GM21526 (cell line): ENCODE measurements around the gene ZBTB7B.
"Not testable (repeated sequence)": the region's sequence is repeated elsewhere in the genome, so short reads cannot be mapped to it uniquely, and the experiment has no call there.

Experiments used
- ATAC-seq: cut with Tn5 transposase; IDR thresholded peaks from one replicate; pipeline ENCODE4 v1.9.1; 2021; ENCODE audit warnings: moderate library complexity; ENCODE audit not compliant: unreplicated experiment, low FRiP score

The ZBTB7B gene

GRCh38 chr1:154967331-154967950 lies 35.2 kb upstream of the ZBTB7B start:
- ATAC-seq, result no peak

GRCh38 chr1:154968731-154969130 lies 33.9 kb upstream of the ZBTB7B start:
- no peak for ATAC-seq

- no peak for ATAC-seq
Measured at GRCh38 chr1:154969246-154969645, 33.4 kb upstream of the ZBTB7B start.

GRCh38 chr1:154969860-154970452 lies 32.6 kb upstream of the ZBTB7B start:
- ATAC-seq, result no peak

- ATAC-seq, result no peak
Measured at GRCh38 chr1:154970631-154971340, 31.8 kb upstream of the ZBTB7B start, which contains the start of gene SHC1. TSS of gene SHC1 (minus strand) at chr1:154970747. CDS start at chr1:154970526, 221 bp downstream.

GRCh38 chr1:154971341-154971998 lies 31.1 kb upstream of the ZBTB7B start:
- no peak for ATAC-seq

- ATAC-seq, result no peak
Measured at GRCh38 chr1:154972213-154972516, 30.4 kb upstream of the ZBTB7B start.

GRCh38 chr1:154972517-154973343 lies 29.9 kb upstream of the ZBTB7B start:
- ATAC-seq, result no peak

GRCh38 chr1:154973344-154974101 lies 29.1 kb upstream of the ZBTB7B start:
- ATAC-seq, result peak; percentile 26

GRCh38 chr1:154974102-154974807 lies 28.3 kb upstream of the ZBTB7B start, which contains the start of gene CKS1B:
TSS of gene CKS1B (plus strand) at chr1:154974681. CDS start at chr1:154974746, 65 bp downstream.
- ATAC-seq, result peak; percentile 74

GRCh38 chr1:154974808-154975408 lies 27.7 kb upstream of the ZBTB7B start:
- ATAC-seq, result peak; percentile 38

- ATAC-seq, result no peak
Measured at GRCh38 chr1:154975409-154976059, 27.1 kb upstream of the ZBTB7B start.

GRCh38 chr1:154977762-154978161 lies 24.8 kb upstream of the ZBTB7B start:
- ATAC-seq, result not testable (repeated sequence)

GRCh38 chr1:154978360-154978759 lies 24.2 kb upstream of the ZBTB7B start:
- ATAC-seq, result no peak

- ATAC-seq, result peak; percentile 10
Measured at GRCh38 chr1:154982341-154982740, 20.3 kb upstream of the ZBTB7B start.

GRCh38 chr1:154982897-154983648 lies 19.5 kb upstream of the ZBTB7B start, which contains the start of gene FLAD1:
TSS of gene FLAD1 (plus strand) at chr1:154983344. CDS start at chr1:154983695, 351 bp downstream.
- peak; percentile 87 for ATAC-seq

GRCh38 chr1:154983776-154984466 lies 18.7 kb upstream of the ZBTB7B start:
- ATAC-seq, result no peak
